Right lobe of liver (tissue), 4 donors: ENCODE measurements around the gene PPP4R3A.

Experiments used
- CTCF ChIP-seq, 4 donors: fragments of 200-600 bp in 3 of 4; fragments of 450-650 bp in 1 of 4; IDR thresholded peaks; one replicate each; pipeline versions ENCODE4 v1.5.1 to v1.8.0; 2016 to 2022; ENCODE audit warnings: antibody characterized with exemption in 4 of 4, mild to moderate bottlenecking in 2 of 4
- POLR2A ChIP-seq: fragments of 450-650 bp; IDR thresholded peaks from one replicate; pipeline ENCODE4 v1.6.1; 2017; ENCODE audit warnings: antibody characterized with exemption, mild to moderate bottlenecking
- donor health status: DM: no; HTN: no; CAD: no.
- donor health status: DM: no; HTN: no; CAD: no.
- donor health status: DM: no; HTN: yes; CAD: no.

DNA sequence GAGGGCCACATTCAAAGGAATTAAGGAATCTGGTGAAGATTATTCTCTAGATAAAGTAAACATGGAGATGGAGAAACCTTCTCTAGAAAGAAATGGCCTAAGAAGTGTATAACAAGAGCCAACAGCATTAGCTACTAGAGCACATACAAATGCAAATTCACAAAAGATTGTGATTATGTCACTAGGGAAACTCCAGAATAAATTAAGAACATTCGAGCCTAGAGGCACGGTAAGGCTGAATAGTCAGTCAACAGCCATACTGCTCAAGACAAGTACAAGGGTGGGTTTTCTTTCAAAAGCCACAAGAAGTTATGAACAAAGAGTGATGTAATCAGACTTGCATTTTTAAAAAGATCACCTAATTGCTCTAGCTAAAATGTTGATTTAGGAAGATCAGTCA, 25.4 kb downstream of the PPP4R3A start:
- TF ChIP-seq CTCF (IDR thresholded peaks at IDR 0.05) (no peak), POLR2A (no peak)
